Karpas-422 (cell line): ENCODE measurements around the gene DIAPH1. TPM values are rescaled to one million over a fixed set of nuclear protein-coding genes. Genes with fewer than 3 reads are reported as not detected.

Experiments
- DNase-seq: peaks from one replicate; pipeline ENCODE4 v3.0.0-alpha.2; 2015
- H2AFZ ChIP-seq: fragments of 200-600 bp; sonication (generic); 2 replicates; pipeline ENCODE4 v1.6.1; 2014; ENCODE audit warnings: antibody characterized with exemption, low read length, mixed read lengths
- H3K27ac ChIP-seq: fragments of 200-600 bp; sonication (generic); 2 replicates; pipeline ENCODE4 v1.5.1; 2014; ENCODE audit warnings: mild to moderate bottlenecking, low read length, moderate library complexity
- H3K27me3 ChIP-seq: fragments of 200-600 bp; sonication (generic); 2 replicates; pipeline ENCODE4 v1.6.1; 2014; ENCODE audit warnings: low read length, mixed read lengths
- H3K36me3 ChIP-seq: fragments of 200-600 bp; sonication (generic); 2 replicates; pipeline ENCODE4 v1.6.1; 2014; ENCODE audit warnings: low read length, mixed read lengths; ENCODE audit not compliant: insufficient read depth
- H3K4me1 ChIP-seq: fragments of 200-600 bp; sonication (generic); 2 replicates; pipeline ENCODE4 v1.6.1; 2014; ENCODE audit warnings: mild to moderate bottlenecking, low read length, mixed read lengths
- H3K4me2 ChIP-seq: fragments of 200-600 bp; sonication (generic); 2 replicates; pipeline ENCODE4 v1.6.1; 2014; ENCODE audit warnings: low read length, low read depth, mild to moderate bottlenecking; ENCODE audit not compliant: poor library complexity, severe bottlenecking
- H3K4me3 ChIP-seq: fragments of 200-600 bp; sonication (generic); 2 replicates; pipeline ENCODE4 v1.5.1; 2014; ENCODE audit warnings: mild to moderate bottlenecking, antibody characterized with exemption, low read length, mixed read lengths
- H3K79me2 ChIP-seq: fragments of 200-600 bp; sonication (generic); 2 replicates; pipeline ENCODE4 v1.6.1; 2014; ENCODE audit warnings: mild to moderate bottlenecking, low read length, mixed read lengths
- H3K9ac ChIP-seq: fragments of 200-600 bp; sonication (generic); 2 replicates; pipeline ENCODE4 v1.6.0; 2014; ENCODE audit warnings: low read length
- H3K9me2 ChIP-seq: fragments of 200-600 bp; sonication (generic), shearing (Covaris generic); replicated peaks from 2 replicates; pipeline ENCODE4 v1.6.0; 2014; ENCODE audit warnings: mild to moderate bottlenecking, low read length, moderate library complexity; ENCODE audit not compliant: insufficient read depth
- H3K9me3 ChIP-seq: fragments of 300-700, 200-600 bp; sonication (generic); 2 replicates; pipeline ENCODE4 v1.6.1; 2014; ENCODE audit warnings: low read length, mixed read lengths
- H4K20me1 ChIP-seq: fragments of 200-600 bp; sonication (generic); 2 replicates; pipeline ENCODE4 v1.6.1; 2014; ENCODE audit warnings: mild to moderate bottlenecking, antibody characterized with exemption, low read length, low read depth; ENCODE audit not compliant: insufficient read depth
- total RNA-seq: library from RNA; depleted of rRNA; stranded (reverse); fragments of >200 nt; shearing (Covaris generic); gene quantifications from 2 replicates; pipeline ENCODE4 v1.2.3, GENCODE V29; 2014; ENCODE audit warnings: low replicate concordance

The DIAPH1 gene
- total RNA-seq, 1 experiment from 2014 or later: 181 TPM

DNA sequence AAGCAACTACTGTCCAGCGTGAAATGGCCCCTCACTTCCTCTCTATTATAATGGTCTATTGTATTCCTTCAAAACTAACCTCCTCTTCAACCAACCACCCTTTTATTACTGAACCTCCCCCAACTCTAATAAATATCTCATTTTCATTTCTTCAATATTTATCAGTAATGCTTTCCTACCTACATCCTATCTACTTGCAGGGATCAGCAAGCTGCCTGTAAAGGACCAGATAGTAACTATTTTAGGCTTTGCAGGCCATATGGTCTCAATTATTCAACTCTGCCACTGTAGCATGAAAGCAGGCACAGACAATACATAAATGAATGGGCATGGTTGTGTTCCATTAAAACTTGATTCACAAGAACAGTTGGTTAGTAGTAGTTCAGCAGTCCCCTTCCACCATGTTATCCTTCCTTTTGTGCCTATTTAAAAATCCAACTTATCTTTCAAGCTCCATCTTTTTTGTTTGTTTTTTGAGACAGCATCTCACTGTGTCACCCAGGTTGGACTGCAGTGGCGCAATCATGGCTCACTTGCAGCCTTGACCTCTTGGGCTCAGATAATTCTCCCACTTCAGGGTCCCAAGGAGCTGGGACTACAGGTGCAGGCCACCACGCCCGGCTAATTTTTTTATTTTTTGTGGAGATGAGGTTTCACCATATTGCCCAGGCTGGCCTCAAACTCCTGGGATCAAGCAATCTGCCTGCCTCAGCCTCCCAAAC, 84.1 kb downstream of the DIAPH1 start:
- Histone ChIP-seq H3K9me3 (no peaks in the 10 kb centered on the region), H3K27ac (peak overlapping the region; percentile 100), H3K9me2 (no peaks in the 10 kb centered on the region), H3K79me2 (peaks cover 10% of the 10 kb centered on the region; the same call in 1 of the 2 replicates), H3K27me3 (no peaks in the 10 kb centered on the region), H3K4me3 (no peak overlapping the region), H4K20me1 (no peaks in the 10 kb centered on the region), H3K4me2 (no peak overlapping the region), H3K4me1 (peaks cover 47% of the 10 kb centered on the region), H3K36me3 (peaks cover 31% of the 10 kb centered on the region), H2AFZ (no peak overlapping the region), H3K9ac (no peak overlapping the region)
- no peak for DNase-seq

DNA sequence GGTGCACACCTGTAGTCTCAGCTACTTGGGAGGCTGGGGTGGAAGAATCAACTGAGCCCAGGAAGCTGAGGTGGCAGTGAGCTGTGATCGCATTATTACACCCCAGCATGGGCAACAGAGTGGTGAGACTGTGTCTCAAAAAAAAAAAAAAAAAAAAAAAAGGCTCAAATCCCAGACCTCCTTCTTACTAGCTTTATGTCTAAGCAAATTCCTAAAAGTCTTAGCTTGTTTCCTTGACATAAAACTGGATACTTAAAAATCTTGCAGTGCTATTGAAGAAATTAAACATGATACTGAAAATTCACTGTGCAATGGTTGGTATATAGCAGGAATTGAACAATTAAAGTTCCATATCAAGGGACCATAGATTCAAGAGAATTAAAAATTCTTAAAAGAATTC, 84.9 kb downstream of the DIAPH1 start:
- no peak overlapping the region for H3K9ac ChIP-seq
- H3K27ac ChIP-seq: peak overlapping the region; percentile 100
- no peak overlapping the region for H3K4me2 ChIP-seq
- H4K20me1 ChIP-seq: no peaks in the 10 kb centered on the region
- H3K36me3 ChIP-seq: peaks cover 32% of the 10 kb centered on the region
- H3K4me3 ChIP-seq: no peak overlapping the region
- H3K4me1 ChIP-seq: peaks cover 55% of the 10 kb centered on the region
- H3K27me3 ChIP-seq: no peaks in the 10 kb centered on the region
- H3K9me3 ChIP-seq: no peaks in the 10 kb centered on the region
- H3K9me2 ChIP-seq: no peaks in the 10 kb centered on the region
- H3K79me2 ChIP-seq: peaks cover 17% of the 10 kb centered on the region
- no peak overlapping the region for H2AFZ ChIP-seq
- no peak for DNase-seq

DNA sequence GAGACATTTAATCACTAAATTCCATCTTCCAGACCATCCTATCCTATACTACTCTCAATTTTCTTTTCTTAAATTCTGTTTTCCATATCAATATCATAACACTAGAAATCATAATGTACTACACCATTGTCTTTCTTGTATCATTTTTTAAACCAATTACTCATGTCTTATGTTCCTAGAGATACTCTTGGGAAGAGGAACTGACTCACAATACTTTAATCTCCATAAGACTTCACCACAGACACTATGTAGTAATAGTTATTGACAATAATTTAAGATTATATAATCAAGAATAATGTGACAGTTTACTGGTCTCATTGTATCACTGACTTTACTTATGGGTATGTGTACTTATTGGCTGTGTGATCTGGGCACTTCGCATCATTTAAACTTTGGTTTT, 86.1 kb downstream of the DIAPH1 start:
- Histone ChIP-seq H3K79me2 (peaks cover 24% of the 10 kb centered on the region), H3K36me3 (peaks cover 44% of the 10 kb centered on the region), H3K27me3 (no peaks in the 10 kb centered on the region), H3K27ac (peak overlapping the region; percentile 100), H3K4me1 (peaks cover 67% of the 10 kb centered on the region), H3K9ac (no peak overlapping the region), H3K9me3 (no peaks in the 10 kb centered on the region), H4K20me1 (no peaks in the 10 kb centered on the region), H3K4me2 (no peak overlapping the region), H3K4me3 (no peak overlapping the region), H3K9me2 (no peaks in the 10 kb centered on the region), H2AFZ (no peak overlapping the region)
- no peak for DNase-seq

DNA sequence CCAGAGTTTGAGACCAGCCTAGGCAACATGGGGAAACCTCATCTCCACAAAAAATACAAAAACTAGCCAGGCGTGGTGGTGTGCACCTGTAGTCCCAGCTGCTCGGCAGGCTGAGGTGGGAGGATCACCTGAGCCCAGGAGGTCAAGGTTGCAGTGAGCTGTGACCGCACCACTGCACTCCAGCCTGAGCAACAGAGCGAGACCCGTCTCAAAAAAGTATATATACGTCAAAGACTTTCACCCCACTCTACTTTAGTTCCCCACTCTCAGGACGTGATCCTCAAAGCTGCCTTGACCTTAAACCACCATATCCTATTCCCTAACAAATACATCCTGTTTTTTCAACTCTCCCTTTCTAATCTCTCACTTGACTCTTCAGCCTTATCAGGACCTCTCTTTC, 88.9 kb downstream of the DIAPH1 start:
- DNase-seq: peak; percentile 88

DNA sequence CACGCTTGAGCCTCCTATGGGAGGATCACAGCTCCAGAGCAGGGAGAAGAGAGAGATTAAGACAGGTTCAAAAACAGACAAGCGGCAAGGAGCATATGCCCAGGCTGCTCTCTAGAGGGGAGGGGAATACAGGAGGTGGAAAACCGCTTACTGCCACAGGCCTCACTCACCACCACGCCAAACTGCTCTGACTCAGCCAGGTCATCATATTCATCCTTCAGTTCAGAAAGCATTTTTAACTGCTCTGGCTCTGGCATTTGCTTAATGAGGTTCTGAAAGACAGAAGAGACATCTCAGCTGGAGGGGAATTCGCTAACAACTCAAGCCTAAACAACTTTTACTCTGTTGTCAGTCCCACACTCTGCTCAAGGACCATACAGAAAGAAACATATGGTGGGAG, 89.8 kb downstream of the DIAPH1 start:
- peak overlapping the region; percentile 62 for H3K4me3 ChIP-seq
- no peaks in the 10 kb centered on the region for H4K20me1 ChIP-seq
- H3K4me1 ChIP-seq: peaks cover 96% of the 10 kb centered on the region
- H3K79me2 ChIP-seq: peaks cover 22% of the 10 kb centered on the region
- DNase-seq: peak; percentile 67
- no peaks in the 10 kb centered on the region for H3K9me2 ChIP-seq
- H3K4me2 ChIP-seq: peak overlapping the region; percentile 74
- H3K36me3 ChIP-seq: peaks cover 46% of the 10 kb centered on the region
- peak overlapping the region; percentile 100 for H3K27ac ChIP-seq
- H3K9ac ChIP-seq: peak overlapping the region; percentile 85
- H2AFZ ChIP-seq: no peak overlapping the region
- no peaks in the 10 kb centered on the region for H3K27me3 ChIP-seq
- no peaks in the 10 kb centered on the region for H3K9me3 ChIP-seq

More for the DNA sequence above, 88.9 kb downstream of the DIAPH1 start:
- H3K4me1 ChIP-seq: peaks cover 92% of the 10 kb centered on the region
- H3K79me2 ChIP-seq: peaks cover 16% of the 10 kb centered on the region
- H3K4me2 ChIP-seq: peak overlapping the region; percentile 74
- H3K36me3 ChIP-seq: peaks cover 48% of the 10 kb centered on the region
- peak overlapping the region; percentile 85 for H3K9ac ChIP-seq
- H3K9me3 ChIP-seq: no peaks in the 10 kb centered on the region
- peak overlapping the region; percentile 62 for H3K4me3 ChIP-seq
- H4K20me1 ChIP-seq: no peaks in the 10 kb centered on the region
- H3K9me2 ChIP-seq: no peaks in the 10 kb centered on the region
- no peak overlapping the region for H2AFZ ChIP-seq
- peak overlapping the region; percentile 100 for H3K27ac ChIP-seq
- H3K27me3 ChIP-seq: no peaks in the 10 kb centered on the region

DNA sequence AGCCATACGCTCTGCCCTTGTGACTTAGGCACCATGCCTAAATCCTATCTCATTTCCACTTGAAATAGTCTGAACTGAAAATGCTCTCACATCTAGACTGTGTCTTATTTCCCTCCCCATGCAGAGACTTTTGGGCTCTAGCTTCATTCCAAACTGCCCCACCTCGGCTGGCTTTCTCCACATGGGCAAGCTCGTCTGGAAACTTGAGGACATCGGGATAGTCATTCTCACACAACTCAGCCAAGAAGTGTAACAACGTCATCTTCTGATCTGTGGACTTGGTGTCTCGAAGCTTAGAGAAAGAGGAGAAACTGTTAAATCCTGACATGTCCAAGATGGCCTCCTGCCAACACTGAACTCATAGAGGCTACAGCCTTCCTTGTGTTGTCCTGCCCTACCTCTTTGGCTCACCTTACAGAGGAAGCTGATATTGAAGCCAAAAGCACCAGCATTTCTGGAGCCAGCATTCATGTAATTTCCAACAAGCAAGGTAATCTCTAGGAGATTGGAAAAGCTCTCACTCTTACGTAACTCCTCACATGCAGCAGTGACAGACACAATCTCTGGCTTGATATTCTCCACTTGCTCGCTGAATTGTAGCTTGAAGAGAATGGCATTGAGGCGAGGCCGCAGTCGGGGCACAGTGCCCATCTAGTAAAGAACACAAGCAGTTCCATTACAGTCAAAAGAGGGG, 90.4 kb downstream of the DIAPH1 start:
- peak overlapping the region; percentile 85 for H3K9ac ChIP-seq
- H3K4me2 ChIP-seq: peak overlapping the region; percentile 74
- peak overlapping the region; percentile 100 for H3K27ac ChIP-seq

DNA sequence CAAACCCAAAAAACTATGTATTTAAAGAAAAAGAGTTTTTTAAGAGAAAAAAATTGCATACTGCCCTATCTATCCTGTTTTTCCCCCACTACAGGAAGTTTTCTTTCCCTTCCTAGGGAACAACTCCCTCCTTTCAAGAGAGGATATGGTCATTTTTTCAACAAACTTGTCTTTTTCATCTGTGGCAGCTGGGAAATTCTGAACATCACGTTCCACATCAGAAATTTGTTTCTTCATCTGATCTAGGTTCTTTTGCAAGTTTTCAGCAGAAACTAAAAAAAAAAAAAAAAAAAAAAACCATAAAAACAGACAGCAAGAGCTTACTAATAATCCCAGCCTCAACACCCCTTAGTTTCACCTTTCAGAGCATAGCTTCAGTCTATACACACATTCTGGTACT, 91.4 kb downstream of the DIAPH1 start:
- Histone ChIP-seq H2AFZ (no peak overlapping the region), H3K36me3 (peaks cover 50% of the 10 kb centered on the region), H4K20me1 (no peaks in the 10 kb centered on the region), H3K4me1 (peaks cover 100% of the 10 kb centered on the region), H3K4me3 (peak overlapping the region; percentile 62; the same call in 1 of the 2 replicates), H3K79me2 (peaks cover 32% of the 10 kb centered on the region), H3K9me2 (no peaks in the 10 kb centered on the region), H3K27ac (peak overlapping the region; percentile 100), H3K9me3 (no peaks in the 10 kb centered on the region), H3K4me2 (peak overlapping the region; percentile 74), H3K9ac (peak overlapping the region; percentile 85), H3K27me3 (no peaks in the 10 kb centered on the region)
- DNase-seq: no peak

More for the DNA sequence above, 90.4 kb downstream of the DIAPH1 start:
- H3K4me3 ChIP-seq: peak overlapping the region; percentile 62
- H4K20me1 ChIP-seq: no peaks in the 10 kb centered on the region
- H3K9me3 ChIP-seq: no peaks in the 10 kb centered on the region
- no peaks in the 10 kb centered on the region for H3K9me2 ChIP-seq
- peaks cover 100% of the 10 kb centered on the region for H3K4me1 ChIP-seq
- H2AFZ ChIP-seq: no peak overlapping the region
- H3K36me3 ChIP-seq: peaks cover 47% of the 10 kb centered on the region
- H3K79me2 ChIP-seq: peaks cover 25% of the 10 kb centered on the region
- no peaks in the 10 kb centered on the region for H3K27me3 ChIP-seq
- DNase-seq: no peak

DNA sequence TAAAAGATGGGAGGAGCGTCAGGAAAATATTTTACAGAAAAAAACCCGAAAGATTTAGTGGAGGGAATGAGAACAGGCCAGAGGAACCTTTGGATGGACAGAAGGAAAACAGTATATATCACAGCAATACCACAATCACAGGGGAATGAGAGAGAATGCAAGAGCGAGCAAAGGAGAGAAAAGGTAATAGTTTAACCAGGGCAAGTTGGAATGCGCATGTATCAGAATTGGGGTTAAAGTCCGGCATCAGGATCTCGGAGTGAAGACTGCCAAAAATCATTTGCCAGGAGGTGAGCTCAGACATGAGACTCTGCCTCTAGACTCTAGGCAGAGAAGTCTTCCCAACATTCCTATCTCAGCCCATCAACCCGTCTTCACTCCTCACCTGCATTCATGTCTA, 93.1 kb downstream of the DIAPH1 start:
- H3K27ac ChIP-seq: peak overlapping the region; percentile 100
- DNase-seq: no peak

More for the DNA sequence above, 93.1 kb downstream of the DIAPH1 start:
- peak overlapping the region; percentile 74 for H3K4me2 ChIP-seq
- H3K27me3 ChIP-seq: no peaks in the 10 kb centered on the region
- H3K9ac ChIP-seq: peak overlapping the region; percentile 85
- no peak overlapping the region for H2AFZ ChIP-seq
- H3K79me2 ChIP-seq: peaks cover 32% of the 10 kb centered on the region
- peaks cover 61% of the 10 kb centered on the region for H3K36me3 ChIP-seq
- no peaks in the 10 kb centered on the region for H3K9me2 ChIP-seq
- H3K4me3 ChIP-seq: peak overlapping the region; percentile 35
- H3K9me3 ChIP-seq: no peaks in the 10 kb centered on the region
- H3K4me1 ChIP-seq: peaks cover 99% of the 10 kb centered on the region
- H4K20me1 ChIP-seq: no peaks in the 10 kb centered on the region
